Stimulated activated CD8-positive, alpha-beta memory T cell treated with anti-CD3 and anti-CD28 coated beads, Interleukin-12 subunit alpha, Interleukin-12 subunit beta, amount 100 ng/mL, for 4 hours (primary cell): ENCODE results near the gene RALBP1.
"Not testable (repeated sequence)": the region's sequence is repeated elsewhere in the genome, so short reads cannot be mapped to it uniquely, and the experiment has no call there.

ENCODE experiments used
- DNase-seq: peaks from one replicate; pipeline ENCODE4 v3.0.0-alpha.2; 2020; ENCODE audit warnings: low read depth

RALBP1 gene

DNA sequence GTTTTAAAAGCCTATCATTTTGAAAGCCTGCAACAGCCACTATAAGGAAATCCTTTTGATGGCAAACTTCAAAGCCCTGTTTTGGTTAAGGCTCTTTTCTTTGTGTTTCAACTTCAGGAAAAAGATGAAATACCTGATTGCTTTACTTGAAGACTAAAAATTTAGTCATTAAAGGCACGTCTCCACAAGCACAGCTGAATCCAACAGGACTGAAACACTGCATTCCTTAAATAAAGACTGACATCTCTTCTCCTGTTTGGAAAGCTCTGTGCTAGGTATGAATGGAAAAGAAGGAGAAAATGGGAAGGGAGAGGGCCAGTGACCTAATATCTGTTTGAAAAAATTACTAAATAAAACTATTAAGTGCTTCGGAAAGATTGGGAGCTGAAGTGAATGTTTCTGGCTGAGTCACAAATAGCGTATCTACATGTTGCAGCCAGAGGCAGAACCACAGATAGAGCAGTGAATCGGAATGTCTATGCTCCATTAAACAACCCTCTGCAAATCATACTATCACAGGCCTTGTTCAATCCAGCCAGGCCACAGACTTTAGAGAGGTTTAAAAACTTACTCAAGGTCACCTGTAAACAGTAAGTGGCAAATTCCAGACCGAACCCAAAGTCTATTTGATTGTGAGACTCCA, 21.1 kb upstream of the RALBP1 start:
- DNase-seq = no peak

DNA sequence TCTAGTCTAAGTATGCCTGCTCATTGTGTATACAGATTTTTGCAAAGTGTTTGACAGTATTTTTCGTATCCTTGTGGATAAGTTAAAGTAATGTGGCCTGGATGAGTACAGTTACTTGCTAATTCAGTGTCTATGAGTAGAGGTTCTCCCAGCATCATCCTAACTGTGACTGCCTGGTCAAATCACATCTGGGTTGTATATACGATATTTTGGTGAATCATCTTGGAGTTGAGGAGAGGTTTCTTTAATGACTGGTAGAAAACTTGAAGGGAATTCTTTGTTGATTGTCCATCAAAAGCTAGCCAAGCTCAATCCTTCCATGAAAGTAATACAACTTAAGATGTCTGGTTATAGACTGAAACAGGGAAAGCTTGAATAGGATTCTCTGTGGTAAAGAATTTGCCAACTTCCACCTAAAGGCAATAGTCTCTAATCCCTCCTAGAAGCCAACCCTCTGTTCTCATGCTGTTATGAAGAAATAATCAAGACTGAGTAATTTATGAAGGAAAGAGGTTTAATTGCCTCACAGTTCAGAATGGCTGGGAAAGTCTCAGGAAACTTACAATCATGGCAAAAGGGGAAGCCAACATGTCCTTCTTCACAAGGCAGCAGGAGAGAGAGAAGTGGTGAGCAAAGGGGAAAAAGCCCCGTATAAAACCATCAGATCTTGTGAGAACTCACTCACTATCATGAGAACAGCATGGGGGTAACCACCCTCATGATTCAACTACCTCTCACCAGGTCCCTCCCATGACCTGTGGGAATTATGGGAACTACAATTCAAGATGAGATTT, 19.4 kb upstream of the RALBP1 start:
- DNase-seq = no peak

- no peak for DNase-seq
Observed at GRCh38 chr18:9466127-9466526, 9.2 kb upstream of the RALBP1 start.

DNA sequence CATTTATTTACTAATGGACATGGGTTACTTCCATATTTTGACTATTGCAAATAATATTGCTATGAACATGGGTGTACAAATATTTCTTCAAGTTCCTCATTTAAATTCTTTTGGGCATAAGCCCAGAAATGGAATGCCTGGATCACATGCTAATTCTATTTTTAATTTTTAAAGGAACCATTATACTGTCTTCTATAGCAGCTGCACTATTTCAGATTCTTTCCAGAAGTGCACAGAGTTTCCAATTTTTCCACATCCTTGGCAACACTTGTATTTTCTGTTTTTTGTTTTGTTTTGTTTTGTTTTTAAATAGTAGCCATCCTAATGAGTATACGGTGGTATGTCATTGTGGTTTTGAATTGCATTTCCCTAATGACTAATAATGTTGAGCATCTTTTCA, 8.5 kb upstream of the RALBP1 start:
- no peak for DNase-seq

DNA sequence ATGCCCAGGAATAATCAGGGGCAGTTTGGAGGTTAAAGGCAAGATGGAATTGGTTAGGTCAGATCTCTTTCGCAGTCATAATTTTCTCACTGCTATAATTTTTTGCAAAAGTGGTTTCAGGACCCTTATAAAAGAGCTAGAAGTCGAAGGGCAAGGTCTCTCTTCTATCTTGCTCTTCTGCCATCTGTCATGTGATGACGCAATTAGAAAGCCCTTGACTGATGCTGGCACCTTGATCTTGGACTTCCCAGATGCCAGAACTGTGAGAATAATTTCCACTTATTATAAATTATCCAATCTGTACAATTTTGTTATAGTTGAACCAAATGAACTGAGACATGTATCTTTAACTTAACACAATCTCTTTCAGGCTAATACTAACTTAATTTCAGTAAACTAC, 6.3 kb upstream of the RALBP1 start:
- DNase-seq = no peak

- no peak for DNase-seq
Observed at GRCh38 chr18:9469685-9470084, 5.6 kb upstream of the RALBP1 start.

GRCh38 chr18:9474108-9474982, 968 bp upstream of the RALBP1 start:
- no peak for DNase-seq

GRCh38 chr18:9475643-9476591, 604 bp downstream of the RALBP1 start:
- DNase-seq = peak; percentile 51

- DNase-seq = not testable (repeated sequence)
Observed at GRCh38 chr18:9476949-9477348, 1.6 kb downstream of the RALBP1 start.

DNA sequence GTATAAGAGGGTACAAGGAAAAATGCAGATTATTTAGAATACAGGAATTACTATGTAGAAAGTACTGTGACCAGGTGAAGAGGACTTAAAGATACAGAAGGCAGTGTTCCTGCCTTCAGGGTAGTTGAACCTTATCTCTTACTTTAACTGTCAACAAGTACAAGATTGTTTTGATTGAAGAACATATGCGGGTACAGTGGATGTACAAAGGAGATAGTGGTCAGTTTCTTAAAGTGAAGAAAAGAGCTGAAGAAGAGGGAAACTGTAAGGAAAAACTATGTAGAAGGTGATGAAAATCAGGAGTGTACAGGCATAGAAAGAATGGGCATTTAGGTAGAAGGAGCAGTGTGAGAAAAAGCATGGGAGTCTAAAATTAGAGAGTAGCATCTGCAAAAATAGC, 2.2 kb downstream of the RALBP1 start:
- no peak for DNase-seq

- DNase-seq = no peak
Observed at GRCh38 chr18:9478545-9478944, 3.2 kb downstream of the RALBP1 start.

- no peak for DNase-seq
Observed at GRCh38 chr18:9482790-9483189, 7.5 kb downstream of the RALBP1 start.

DNA sequence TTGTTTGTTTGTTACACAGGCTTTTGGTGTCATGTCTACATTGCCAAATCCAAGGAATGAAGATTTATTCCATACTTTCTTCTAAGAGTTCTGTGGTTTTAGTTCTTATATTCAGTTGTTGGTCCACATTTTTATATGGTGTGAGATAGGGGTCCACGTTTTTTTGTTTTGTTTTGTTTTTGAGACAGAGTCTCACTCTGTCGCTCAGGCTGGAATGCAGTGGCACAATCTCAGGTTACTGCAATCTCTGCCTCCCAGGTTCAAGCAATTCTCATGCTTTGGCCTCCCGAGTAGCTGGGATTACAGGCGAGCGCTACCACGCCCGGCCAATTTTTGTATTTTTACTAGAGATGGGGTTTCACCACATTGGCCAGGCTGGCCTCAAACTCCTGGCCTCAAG, 8.2 kb downstream of the RALBP1 start:
- DNase-seq = no peak

GRCh38 chr18:9484856-9485255, 9.5 kb downstream of the RALBP1 start:
- DNase-seq = not testable (repeated sequence)

GRCh38 chr18:9488538-9488937, 13.2 kb downstream of the RALBP1 start:
- no peak for DNase-seq

- DNase-seq = no peak
Observed at GRCh38 chr18:9494778-9495331, 19.5 kb downstream of the RALBP1 start.

GRCh38 chr18:9495465-9495864, 20.2 kb downstream of the RALBP1 start:
- DNase-seq = no peak

DNA sequence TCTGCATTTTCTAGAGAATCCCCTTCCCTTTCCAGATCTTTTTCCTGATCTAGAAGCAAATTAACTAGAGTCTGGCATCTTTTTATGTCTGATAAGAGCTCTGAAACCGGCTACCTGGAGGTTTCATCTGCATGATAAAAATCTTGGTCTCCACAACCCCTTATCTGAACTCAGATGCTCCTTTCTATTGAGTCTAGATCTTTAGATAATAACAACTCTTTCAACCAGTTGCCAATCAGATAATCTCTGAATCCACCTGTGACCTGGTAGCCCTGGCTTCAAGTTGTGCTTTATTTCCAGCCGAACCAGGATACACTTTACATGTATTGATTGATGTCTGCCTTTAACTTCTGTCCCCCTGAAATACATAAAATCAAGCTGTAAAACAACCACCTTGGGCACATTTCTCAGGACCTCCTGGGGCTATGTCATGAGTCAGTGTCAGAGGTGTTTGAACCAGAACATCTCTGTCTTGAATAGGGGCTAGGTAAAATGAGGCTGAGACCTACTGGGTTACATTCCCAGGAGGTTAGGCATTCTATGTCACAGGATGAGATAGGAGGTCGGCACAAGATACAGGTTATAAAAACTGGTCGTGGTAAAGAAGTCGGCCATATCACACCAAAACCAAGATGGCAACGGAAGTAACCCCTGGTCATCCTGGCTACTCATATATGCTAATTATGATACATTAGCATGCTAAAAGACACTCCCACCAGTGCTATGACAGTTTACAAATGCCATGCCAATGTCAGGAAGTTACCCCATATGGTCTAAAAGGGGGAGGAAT, 20.8 kb downstream of the RALBP1 start:
- no peak for DNase-seq

DNA sequence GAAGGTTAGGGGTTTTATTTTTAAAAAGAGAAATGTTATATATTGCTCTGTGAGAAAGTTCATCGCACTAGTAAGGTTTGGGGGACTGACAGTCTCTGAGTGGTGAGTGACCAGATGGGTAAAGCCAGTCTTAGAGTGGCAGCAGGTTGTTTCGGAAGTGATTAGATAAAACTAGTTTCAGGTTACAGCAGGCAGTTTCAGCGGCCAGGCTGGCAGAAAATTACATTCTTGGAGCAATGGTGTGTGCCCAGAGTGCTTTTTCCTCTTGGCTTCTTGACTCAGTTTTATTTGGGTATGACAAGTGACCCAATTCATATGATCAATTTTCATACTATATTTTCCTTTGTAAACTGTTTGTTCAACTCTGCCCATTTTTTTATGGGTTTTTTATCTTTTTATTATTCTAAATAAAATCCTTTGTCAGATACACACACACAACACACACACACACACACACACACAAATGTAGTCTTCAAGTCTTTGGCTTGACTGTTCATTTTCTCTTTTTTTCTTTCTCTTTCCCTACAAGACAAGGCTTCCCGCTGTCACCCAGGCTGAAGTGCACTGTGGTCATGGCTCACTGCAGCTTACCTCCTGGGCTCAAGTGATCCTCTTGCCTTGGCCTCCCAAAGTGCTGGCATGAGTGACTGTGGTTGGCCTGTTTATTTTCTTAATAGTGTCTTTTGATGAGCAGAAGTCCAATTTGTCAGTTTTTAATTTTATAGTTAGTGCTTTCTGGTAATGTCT, 30.9 kb downstream of the RALBP1 start:
- DNase-seq = no peak
